NCI-H345 treated with DMSO at 0.1 percent for 48 hours (cell line): Measurements from ENCODE around the gene SLC12A7.
"Not testable (repeated sequence)": the region's sequence is repeated elsewhere in the genome, so short reads cannot be mapped to it uniquely, and the experiment has no call there.

ENCODE experiments used
- DNase-seq: peaks from one replicate; lab custom pipeline; 2025; ENCODE audit not compliant: unreplicated experiment; lab: John Stamatoyannopoulos, UW

Gene SLC12A7

GRCh38 chr5:1065891-1066650, 45.8 kb downstream of the SLC12A7 start:
- DNase-seq: no peak

GRCh38 chr5:1065143-1065750, 46.6 kb downstream of the SLC12A7 start:
- no peak for DNase-seq

DNA sequence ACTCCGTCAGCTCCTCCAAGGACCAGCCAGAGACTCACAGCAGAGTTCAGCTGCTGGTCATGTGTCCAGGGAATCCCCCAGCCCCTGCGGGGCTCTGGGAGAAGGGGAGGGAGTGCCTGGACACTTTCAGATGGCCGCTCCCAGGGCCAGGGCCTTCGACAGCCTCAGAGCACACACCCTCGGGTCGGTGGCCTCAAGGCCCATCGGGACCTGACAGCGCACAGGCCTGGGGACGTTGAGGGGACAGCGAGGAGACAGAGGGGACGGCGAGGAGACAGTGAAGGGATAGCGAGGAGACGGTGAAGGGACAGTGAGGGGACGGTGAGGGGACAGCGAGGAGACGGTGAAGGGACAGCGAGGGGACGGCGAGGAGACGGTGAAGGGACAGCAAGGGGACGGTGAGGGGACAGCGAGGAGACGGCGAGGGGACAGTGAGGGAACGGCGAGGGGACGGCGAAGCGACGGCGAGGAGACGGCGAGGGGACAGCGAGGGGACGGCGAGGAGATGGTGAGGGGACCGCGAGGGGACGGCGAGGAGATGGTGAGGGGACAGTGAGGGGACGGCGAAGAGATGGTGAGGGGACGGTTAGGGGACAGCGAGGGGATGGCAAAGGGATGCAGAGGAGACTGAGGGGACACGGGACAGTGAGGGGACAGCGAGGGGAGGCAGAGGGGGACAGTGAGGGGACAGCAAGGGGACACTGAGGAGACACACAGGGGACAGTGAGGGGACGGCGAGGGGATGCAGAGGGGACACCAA, 47.3 kb downstream of the SLC12A7 start:
- DNase-seq: no peak

DNA sequence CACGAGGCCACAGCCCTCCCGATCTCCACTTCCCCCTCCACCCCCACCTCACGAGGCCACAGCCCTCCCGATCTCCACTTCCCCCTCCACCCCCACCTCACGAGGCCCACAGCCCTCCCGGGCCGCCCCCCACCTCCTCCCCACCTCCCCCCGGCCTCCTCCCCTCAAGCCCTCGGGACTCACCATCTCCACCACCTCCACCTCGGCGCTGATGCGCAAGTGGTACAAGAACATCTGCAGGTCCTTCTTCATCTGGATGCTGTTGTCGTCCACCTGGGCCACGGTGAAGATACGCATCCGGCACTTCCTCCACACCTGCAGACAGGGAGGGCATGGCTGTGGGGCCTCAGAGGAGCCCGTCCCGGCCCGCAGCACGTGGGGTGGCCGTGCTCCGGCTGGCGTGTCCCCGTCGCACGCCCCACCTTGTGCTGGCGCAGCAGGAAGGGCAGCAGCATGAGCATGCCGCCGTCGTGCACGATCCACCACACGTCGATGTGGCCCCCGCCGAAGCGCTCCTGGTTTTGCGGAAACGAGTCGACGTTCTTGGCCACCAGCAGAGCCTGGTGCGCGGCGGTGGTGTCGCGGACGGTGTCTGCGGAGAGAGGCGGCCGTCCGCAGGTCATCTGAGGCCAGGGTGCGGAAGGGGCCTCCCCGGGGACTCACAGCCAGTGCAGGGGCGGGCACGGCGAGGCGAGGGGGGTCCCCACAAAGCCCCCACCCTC, 48.0 kb downstream of the SLC12A7 start:
- no peak for DNase-seq

- no peak for DNase-seq
These were observed 48.9 kb downstream of the SLC12A7 start for GRCh38 chr5:1062761-1063568.

DNA sequence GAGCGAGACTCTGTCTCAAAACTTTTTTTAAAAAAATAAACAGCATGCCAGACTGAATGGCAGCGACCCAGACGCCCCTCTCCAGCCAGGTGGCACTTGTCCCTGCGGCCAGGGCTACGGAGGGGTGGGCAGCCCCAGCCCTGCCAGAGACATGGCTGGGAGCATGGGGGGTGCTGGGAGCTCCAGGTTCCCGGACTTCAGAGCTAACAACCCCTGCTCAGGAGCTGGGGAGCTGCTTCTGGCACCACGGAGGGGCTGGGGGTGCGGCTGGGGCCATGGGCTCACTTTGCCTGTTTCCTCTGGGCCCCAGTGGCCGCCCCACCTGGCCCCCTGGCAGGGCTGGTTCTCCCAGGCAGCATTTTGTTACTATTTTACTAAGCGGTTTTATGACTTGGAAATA, 49.9 kb downstream of the SLC12A7 start:
- no peak for DNase-seq

GRCh38 chr5:1061292-1061691, 50.6 kb downstream of the SLC12A7 start:
- DNase-seq: not testable (repeated sequence)

DNA sequence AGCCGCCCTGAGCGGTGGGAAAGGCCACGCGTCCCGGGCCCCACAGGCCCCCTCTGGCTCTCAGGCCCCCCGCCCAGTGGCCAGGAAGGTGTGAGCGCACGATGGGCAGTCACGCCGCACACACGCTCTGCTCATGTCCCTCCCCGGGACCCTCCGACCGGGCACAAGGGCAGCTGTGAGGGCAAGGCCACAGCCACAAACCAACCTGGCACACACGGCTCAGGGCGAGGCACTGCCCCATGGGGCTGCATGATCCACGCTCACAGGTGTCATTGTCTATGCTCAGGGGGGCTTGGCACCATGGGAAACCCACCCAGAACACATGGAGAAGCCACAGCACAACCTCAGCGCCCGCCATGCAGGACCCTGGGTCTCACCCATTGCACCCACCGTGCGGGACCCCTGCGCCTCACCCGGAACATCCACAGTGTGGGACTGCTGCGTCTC, 51.3 kb downstream of the SLC12A7 start:
- no peak for DNase-seq

- DNase-seq: no peak
These were observed 52.0 kb downstream of the SLC12A7 start for GRCh38 chr5:1059884-1060263.

DNA sequence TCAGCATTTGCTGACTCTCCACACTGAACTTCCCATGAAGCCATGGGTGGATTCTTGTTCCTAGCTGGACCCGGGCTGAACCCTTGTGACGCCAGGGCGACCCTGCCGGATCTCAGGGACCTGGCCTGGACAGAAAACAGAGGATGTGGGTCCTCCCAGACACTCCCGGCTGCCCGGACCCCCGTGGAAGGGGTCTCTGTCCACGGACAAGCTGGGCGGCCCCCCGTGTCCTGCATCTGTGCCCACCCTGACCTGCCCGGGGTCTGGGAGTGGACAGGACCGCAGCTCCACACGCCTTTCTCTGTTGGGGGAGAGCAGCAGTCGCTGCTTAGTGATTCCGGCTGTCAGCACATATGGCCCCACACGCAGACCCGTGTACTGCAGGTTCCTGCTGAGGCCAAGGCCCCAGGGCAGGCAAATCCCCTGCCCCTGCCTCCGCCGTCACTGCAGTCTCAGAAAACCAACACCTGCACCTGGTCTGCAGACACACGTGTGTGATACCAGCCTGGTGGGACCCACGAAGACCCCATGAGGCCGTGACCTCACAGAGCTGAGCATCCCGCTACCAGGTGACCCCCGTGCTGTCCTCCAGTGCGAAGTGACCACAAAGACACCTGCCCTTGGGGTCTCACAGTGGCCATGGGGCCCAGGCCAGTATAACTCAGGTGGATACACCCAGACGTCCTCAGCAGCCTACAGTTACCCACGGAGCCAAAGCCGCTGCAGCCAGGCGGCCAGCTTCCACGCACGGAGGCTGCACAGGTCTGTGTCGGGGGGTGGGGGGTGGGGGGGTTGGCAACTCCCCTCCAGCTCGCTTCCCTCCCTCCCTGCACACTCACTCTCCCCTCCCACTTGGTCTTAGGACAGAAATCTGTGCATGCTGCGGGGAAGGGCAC, 52.6 kb downstream of the SLC12A7 start:
- DNase-seq: no peak

GRCh38 chr5:1058083-1058945, 53.5 kb downstream of the SLC12A7 start:
- no peak for DNase-seq

GRCh38 chr5:1057485-1058082, 54.3 kb downstream of the SLC12A7 start:
- no peak for DNase-seq

GRCh38 chr5:1056611-1057484, 55.0 kb downstream of the SLC12A7 start:
- no peak for DNase-seq

DNA sequence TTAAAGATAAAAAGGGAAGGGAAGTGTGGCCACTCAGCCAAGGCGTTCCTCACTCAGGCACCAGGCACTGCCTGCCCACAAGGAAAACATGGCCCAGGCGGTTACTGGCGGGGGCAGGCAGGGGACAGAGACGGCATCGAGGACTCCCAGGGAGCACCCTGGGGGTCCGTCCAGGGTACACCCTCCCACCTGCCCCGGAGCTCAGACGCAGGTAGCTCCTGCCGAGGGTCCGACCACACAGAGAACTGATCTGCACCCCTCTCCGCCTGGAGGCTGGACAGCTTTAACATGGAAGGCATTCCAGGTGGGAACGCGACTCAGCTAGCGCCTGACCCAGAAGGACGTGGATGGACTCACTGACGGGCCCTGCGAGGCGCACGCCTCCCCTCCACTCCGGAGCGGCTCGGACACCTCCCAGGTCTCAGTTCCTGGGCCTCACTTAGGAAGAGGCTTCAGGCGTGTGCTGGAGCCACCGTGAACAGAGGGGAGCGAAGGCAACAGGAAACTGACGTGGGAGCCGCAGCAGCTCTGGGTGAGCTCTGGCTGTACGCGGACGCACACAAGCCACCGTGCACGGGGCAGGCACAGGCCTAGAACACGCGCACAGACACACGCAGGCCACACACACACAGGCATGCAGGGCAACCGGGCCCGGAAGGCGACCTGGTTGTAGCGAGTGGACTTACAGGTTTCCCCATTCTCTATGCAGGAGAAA, 55.8 kb downstream of the SLC12A7 start:
- DNase-seq: no peak

- DNase-seq: no peak
These were observed 56.8 kb downstream of the SLC12A7 start for GRCh38 chr5:1054799-1055775.
